Adrenal gland (tissue), 5 donors: ENCODE data around the gene SLC35C1.

Source experiments
- POLR2A ChIP-seq, 2 donors: fragments of 450-650 bp; IDR thresholded peaks; one replicate each; pipeline ENCODE4 v1.6.1; 2017; ENCODE audit warnings: antibody characterized with exemption in 2 of 2, mild to moderate bottlenecking in 2 of 2, moderate library complexity in 1 of 2
- TF ChIP-seq, protein P1 (sequence below), 6 experiments: fragments of 450-650 bp in 4 of 6; fragments of 200-600 bp in 2 of 6; sonication (generic) in 1 of 6; IDR thresholded peaks; 1 replicate in 5 of 6; 2 replicates in 1 of 6; pipeline versions ENCODE4 v1.5.1 to v1.8.0; 2016 to 2021; ENCODE audit warnings: antibody characterized with exemption in 6 of 6, mild to moderate bottlenecking in 2 of 6, moderate library complexity in 1 of 6
- donor health status: DM: no; HTN: no; CAD: no.

DNA sequence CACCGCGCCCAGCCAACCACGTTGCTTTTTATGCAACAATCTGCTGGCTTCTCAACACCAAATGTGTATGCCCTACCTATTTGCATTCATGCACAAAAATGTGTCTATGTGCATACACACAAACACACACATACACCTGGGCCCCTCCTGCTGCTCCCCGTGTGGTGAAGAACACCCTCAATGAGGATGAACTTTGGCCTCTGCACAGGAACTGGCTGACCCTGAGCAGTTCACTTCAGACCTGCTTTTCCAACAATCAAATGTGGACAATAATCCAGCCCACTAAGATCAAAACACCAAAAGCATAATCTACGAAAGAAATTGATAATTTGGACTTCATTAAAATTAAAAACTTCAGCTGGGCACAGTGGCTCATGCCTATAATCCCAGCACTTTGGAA is 25.3 kb upstream of the SLC35C1 start:
- TF ChIP-seq, protein P1, sequence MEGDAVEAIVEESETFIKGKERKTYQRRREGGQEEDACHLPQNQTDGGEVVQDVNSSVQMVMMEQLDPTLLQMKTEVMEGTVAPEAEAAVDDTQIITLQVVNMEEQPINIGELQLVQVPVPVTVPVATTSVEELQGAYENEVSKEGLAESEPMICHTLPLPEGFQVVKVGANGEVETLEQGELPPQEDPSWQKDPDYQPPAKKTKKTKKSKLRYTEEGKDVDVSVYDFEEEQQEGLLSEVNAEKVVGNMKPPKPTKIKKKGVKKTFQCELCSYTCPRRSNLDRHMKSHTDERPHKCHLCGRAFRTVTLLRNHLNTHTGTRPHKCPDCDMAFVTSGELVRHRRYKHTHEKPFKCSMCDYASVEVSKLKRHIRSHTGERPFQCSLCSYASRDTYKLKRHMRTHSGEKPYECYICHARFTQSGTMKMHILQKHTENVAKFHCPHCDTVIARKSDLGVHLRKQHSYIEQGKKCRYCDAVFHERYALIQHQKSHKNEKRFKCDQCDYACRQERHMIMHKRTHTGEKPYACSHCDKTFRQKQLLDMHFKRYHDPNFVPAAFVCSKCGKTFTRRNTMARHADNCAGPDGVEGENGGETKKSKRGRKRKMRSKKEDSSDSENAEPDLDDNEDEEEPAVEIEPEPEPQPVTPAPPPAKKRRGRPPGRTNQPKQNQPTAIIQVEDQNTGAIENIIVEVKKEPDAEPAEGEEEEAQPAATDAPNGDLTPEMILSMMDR (IDR thresholded peaks at IDR 0.05): no peak
- no peak for TF ChIP-seq POLR2A (IDR thresholded peaks at IDR 0.05)
